ENCODE data around the gene SRP19. TPM values are rescaled to one million over a fixed set of nuclear protein-coding genes. Genes with fewer than 3 reads are reported as not detected.

Gene SRP19
- total RNA-seq, 1 experiment from 2014 or later: 99.6 TPM

DNA sequence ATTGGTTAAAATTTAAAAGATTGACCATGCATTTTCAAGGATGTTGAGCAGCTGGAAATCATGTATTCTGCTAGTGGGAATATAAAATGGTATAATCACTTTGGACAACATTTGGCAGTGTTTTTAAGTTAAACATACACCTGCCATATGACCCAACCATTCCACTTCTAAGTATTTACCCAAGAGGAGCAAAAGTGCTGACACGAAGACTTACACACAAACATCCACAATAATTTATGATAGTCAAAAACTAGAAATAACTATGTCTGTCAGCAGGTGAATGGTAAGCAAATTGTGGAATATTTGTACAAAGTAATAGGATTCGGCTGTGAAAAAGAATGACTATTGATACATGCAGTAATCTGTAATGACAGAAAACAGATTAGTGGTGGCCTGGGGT is 30.7 kb upstream of the SRP19 start:
- ChIA-PET POLR2A (interaction anchor here (1.2 kb wide), 1 partner anchor 31 kb away, joined by 4 read pairs; the partner anchor contains the start of gene SRP19), CTCF (no interaction called here)
- no peak overlapping the region for H3K27ac Mint-ChIP-seq (ENCODE audit: low read depth, unreplicated experiment)
- no TSS peak for BruUV-seq (replicated peaks)
- no peaks in the 10 kb centered on the region for H3K9me3 Mint-ChIP-seq (ENCODE audit: unreplicated experiment)
- H3K27me3 Mint-ChIP-seq (ENCODE audit: insufficient read depth, unreplicated experiment): no peaks in the 10 kb centered on the region
- H3K36me3 Mint-ChIP-seq (ENCODE audit: insufficient read depth, unreplicated experiment): peaks cover 40% of the 10 kb centered on the region
- H3K4me1 Mint-ChIP-seq (ENCODE audit: insufficient read depth, unreplicated experiment): no peaks in the 10 kb centered on the region
- H3K4me3 Mint-ChIP-seq (ENCODE audit: unreplicated experiment): no peak overlapping the region
- DNase-seq (ENCODE audit: unreplicated experiment): no peak
- TF ChIP-seq, protein P1, sequence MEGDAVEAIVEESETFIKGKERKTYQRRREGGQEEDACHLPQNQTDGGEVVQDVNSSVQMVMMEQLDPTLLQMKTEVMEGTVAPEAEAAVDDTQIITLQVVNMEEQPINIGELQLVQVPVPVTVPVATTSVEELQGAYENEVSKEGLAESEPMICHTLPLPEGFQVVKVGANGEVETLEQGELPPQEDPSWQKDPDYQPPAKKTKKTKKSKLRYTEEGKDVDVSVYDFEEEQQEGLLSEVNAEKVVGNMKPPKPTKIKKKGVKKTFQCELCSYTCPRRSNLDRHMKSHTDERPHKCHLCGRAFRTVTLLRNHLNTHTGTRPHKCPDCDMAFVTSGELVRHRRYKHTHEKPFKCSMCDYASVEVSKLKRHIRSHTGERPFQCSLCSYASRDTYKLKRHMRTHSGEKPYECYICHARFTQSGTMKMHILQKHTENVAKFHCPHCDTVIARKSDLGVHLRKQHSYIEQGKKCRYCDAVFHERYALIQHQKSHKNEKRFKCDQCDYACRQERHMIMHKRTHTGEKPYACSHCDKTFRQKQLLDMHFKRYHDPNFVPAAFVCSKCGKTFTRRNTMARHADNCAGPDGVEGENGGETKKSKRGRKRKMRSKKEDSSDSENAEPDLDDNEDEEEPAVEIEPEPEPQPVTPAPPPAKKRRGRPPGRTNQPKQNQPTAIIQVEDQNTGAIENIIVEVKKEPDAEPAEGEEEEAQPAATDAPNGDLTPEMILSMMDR (IDR thresholded peaks at IDR 0.05; ENCODE audit: unreplicated experiment): no peak
- intact Hi-C loops (cut with micrococcal nuclease): no loop called here

DNA sequence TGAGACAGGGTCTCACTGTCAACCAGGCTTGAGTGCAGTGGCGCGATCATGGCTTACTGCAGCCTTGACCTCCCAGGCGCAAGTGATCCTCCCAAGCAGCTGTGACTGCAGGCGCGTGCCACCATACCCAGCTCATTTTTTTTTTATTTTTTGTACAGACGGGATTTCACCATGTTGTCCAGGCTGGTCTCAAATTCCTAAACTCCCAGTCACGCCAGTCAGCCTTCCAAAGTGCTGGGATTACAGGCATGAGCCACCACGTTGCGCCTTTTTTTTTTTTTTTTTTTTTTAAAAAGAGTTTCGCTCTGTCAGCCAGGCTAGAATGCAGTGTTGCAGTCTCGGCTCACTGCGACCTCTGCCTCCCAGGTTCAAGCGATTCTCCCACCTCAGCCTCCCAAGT is 27.1 kb upstream of the SRP19 start:
- peaks cover 59% of the 10 kb centered on the region for H3K36me3 Mint-ChIP-seq (ENCODE audit: insufficient read depth, unreplicated experiment)
- POLR2A ChIA-PET: interaction anchor here (1.0 kb wide), 1 partner anchor 27 kb away, joined by 5 read pairs; the partner anchor contains the start of gene SRP19
- TF ChIP-seq, protein P1 (IDR thresholded peaks at IDR 0.05; ENCODE audit: unreplicated experiment): no peak

DNA sequence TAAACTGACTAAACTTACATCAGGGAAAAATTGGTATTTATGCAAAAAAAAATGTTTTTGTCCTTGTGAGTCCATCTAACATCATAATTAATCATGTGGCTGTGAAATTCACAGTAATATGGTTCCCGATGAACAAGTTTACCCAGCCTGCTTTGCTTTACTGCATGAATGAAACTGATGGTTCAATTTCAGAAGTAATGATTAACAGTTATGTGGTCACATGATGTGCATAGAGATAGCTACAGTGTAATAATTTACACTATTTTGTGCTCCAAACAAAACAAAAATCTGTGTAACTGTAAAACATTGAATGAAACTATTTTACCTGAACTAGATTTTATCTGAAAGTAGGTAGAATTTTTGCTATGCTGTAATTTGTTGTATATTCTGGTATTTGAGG is 16.6 kb upstream of the SRP19 start:
- CTCF ChIA-PET: interaction anchor here (0.7 kb wide), 1 partner anchor 292 kb away, joined by 4 read pairs; no protein-coding TSS in a partner anchor
- no peak for DNase-seq (ENCODE audit: unreplicated experiment)
- H3K27ac Mint-ChIP-seq (ENCODE audit: low read depth, unreplicated experiment): no peak overlapping the region
- H3K36me3 Mint-ChIP-seq (ENCODE audit: insufficient read depth, unreplicated experiment): peaks cover 19% of the 10 kb centered on the region
- POLR2A ChIA-PET: interaction anchor here (0.7 to 1.3 kb wide), 2 partner anchors 13 to 17 kb away, joined by 3 read pairs; partner anchors contain the start of gene SRP19
- intact Hi-C loops (cut with micrococcal nuclease): no loop called here
- no peaks in the 10 kb centered on the region for H3K27me3 Mint-ChIP-seq (ENCODE audit: insufficient read depth, unreplicated experiment)
- BruUV-seq (replicated peaks): no TSS peak
- no peaks in the 10 kb centered on the region for H3K9me3 Mint-ChIP-seq (ENCODE audit: unreplicated experiment)
- no peaks in the 10 kb centered on the region for H3K4me1 Mint-ChIP-seq (ENCODE audit: insufficient read depth, unreplicated experiment)
- H3K4me3 Mint-ChIP-seq (ENCODE audit: unreplicated experiment): no peak overlapping the region
- TF ChIP-seq, protein P1 (IDR thresholded peaks at IDR 0.05; ENCODE audit: unreplicated experiment): no peak

More for the DNA sequence above, 27.1 kb upstream of the SRP19 start:
- Mint-ChIP-seq H3K27me3 (ENCODE audit: insufficient read depth, unreplicated experiment) (no peaks in the 10 kb centered on the region), H3K4me1 (ENCODE audit: insufficient read depth, unreplicated experiment) (no peaks in the 10 kb centered on the region), H3K4me3 (ENCODE audit: unreplicated experiment) (no peak overlapping the region), H3K9me3 (ENCODE audit: unreplicated experiment) (no peaks in the 10 kb centered on the region), H3K27ac (ENCODE audit: low read depth, unreplicated experiment) (no peak overlapping the region)
- no TSS peak for BruUV-seq (replicated peaks)
- CTCF ChIA-PET: interaction anchor here (0.8 kb wide), 1 partner anchor 413 kb away, joined by 3 read pairs; no protein-coding TSS in a partner anchor
- no peak for DNase-seq (ENCODE audit: unreplicated experiment)
- intact Hi-C loops (cut with micrococcal nuclease): no loop called here

DNA sequence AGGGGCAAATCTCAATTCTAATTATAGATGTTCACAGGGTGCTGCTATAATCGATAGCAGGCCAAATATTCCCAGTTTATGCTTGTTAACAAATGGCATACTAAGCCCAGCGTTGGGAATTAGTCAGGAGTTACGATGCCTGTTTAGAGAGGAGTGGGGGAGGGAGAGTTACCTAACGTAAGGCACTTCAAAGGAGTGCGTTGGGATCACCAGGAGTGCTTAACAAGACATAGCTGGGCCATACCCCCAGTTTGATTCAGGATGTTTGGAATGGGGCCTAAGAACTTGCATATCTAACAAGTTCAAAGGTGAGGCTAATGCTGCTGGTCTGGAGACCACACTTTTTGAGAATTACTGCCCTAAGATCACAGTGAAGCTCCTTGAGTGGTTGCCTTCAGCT is 14.5 kb upstream of the SRP19 start:
- no peaks in the 10 kb centered on the region for H3K9me3 Mint-ChIP-seq (ENCODE audit: unreplicated experiment)
- POLR2A ChIA-PET: no interaction called here
- no peak for DNase-seq (ENCODE audit: unreplicated experiment)
- CTCF ChIA-PET: interaction anchor here (1.0 kb wide), 1 partner anchor 21 kb away, joined by 3 read pairs; no protein-coding TSS in a partner anchor
- H3K27me3 Mint-ChIP-seq (ENCODE audit: insufficient read depth, unreplicated experiment): no peaks in the 10 kb centered on the region
- H3K4me3 Mint-ChIP-seq (ENCODE audit: unreplicated experiment): no peak overlapping the region
- intact Hi-C loops (cut with micrococcal nuclease): loop anchor here (5.0 kb wide), 1 partner anchor 154 kb away; no protein-coding TSS in a partner anchor
- peaks cover 2% of the 10 kb centered on the region for H3K36me3 Mint-ChIP-seq (ENCODE audit: insufficient read depth, unreplicated experiment)
- BruUV-seq (replicated peaks): no TSS peak
- no peaks in the 10 kb centered on the region for H3K4me1 Mint-ChIP-seq (ENCODE audit: insufficient read depth, unreplicated experiment)
- TF ChIP-seq, protein P1 (IDR thresholded peaks at IDR 0.05; ENCODE audit: unreplicated experiment): no peak
- no peak overlapping the region for H3K27ac Mint-ChIP-seq (ENCODE audit: low read depth, unreplicated experiment)
